Iris pigment epithelial cell (primary cell): ENCODE measurements around the gene RNF225.
A peak's percentile ranks its signal among the peaks of the same experiment; 100 is the strongest.

Experiments used
- DNase-seq: peaks from one replicate; pipeline ENCODE4 v3.0.0-alpha.2; 2011; ENCODE audit warnings: low read depth

Gene RNF225

DNA sequence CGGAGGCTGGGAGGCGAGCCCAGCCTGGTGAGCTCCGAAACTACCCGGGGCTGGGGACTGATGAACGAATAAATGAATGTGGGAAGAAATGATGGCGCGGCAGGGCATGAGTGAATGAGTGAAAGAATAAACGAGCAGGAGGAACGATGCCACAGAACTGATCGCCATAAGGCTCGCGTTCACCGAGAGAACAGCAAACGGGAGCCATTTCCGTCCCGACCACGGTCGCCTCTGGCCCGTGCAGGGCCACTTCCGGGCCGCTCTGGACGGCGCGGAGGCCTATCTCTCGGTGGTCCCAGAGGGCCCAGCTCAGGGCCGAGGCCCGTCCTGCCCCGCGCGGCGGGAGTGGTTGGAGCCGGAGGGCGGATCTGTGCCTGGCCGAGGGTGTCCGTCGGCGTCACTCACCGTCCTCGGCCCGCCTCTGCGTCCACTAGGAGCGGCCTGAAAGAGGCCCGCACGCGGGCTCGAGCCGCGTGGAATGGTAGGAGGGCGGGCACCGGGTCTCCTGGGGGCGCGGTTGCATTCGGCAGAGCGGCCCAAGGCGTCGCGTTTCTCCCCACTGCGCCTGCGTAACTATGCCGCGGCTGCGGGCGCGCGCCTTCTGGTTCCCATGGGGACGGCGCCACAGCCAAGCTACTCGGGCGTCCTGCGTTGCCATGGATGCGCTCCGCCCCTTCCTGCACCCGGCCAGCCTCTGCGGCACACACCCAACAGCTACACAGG, 33.0 kb upstream of the RNF225 start, which contains the start of gene ZNF497:
TSS of gene ZNF497 (minus strand) at position 480 of the 723 bp plus-strand sequence. CDS start 5,116 bp downstream, outside the sequence.
- DNase-seq, result peak; percentile 95

DNA sequence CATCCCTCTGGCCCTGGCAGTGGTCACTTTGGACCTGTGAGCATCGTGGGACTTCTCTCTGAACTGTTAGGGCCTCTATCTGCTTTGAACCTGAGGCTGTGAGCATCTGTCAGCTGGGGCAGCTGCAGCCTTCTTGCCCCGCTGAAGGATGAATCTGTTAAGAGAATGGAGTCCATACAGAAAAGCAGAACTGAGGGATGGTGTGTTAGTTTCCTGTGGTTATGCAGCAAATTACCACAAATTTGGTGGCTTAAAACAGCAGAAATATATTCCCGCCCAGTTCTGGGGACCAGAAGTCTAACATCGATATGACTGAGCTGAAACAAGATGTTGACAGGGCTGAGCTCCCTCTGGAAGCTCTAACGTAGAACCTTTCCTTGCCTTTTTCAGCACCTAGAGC, 31.3 kb upstream of the RNF225 start:
- no peak for DNase-seq

- DNase-seq, result no peak
Observed at GRCh38 chr19:58366585-58367430, 28.6 kb upstream of the RNF225 start.

- DNase-seq, result no peak
Observed at GRCh38 chr19:58367698-58368454, 27.6 kb upstream of the RNF225 start.

DNA sequence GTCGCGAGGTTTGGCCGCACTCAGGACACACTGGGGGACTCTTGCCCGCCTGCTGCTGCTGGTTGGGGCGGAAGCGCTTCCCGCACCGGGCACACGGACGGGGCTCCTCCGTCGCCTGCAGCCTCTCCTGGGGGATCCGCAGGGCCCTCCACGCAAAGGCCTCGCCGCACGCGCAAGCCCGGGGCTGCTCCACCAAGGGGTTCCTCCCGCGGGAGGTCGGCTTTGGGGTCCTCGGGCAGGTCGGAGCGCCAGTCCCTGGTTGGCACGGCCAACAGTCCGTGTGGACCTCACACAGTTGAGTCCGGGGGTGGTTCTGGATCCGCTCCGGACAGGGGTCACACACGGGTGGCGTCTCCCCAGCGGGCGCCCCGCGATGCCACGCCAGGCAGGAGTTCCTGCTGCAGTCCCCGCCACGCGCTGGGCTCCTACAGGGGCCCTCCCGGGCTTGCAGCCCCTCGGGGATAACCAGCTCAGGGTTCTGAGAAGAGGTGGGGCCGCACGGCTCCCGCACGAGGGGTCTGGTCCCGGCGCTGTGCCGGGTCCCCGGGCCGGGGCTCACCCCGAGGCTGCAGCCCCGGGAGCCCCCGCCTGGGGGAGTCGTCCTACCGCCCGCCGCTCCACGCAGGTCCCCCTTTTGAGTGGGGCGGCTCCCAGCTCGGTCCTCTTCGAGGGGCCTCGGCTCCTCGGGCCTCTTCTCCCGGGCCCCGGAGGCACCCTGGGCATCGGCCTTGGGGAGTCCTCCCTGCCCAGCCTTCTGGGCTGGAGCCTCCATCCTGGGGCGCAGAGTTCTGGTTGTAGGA, 26.7 kb upstream of the RNF225 start:
- no peak for DNase-seq

GRCh38 chr19:58372311-58373133, 22.9 kb upstream of the RNF225 start:
- DNase-seq, result no peak

GRCh38 chr19:58374200-58374599, 21.3 kb upstream of the RNF225 start:
- DNase-seq, result peak; percentile 60

- DNase-seq, result peak; percentile 38
Observed at GRCh38 chr19:58376724-58377123, 18.7 kb upstream of the RNF225 start.

- DNase-seq, result no peak
Observed at GRCh38 chr19:58379246-58379645, 16.2 kb upstream of the RNF225 start.

GRCh38 chr19:58380037-58380661, 15.3 kb upstream of the RNF225 start:
- DNase-seq, result no peak

GRCh38 chr19:58380662-58381459, 14.6 kb upstream of the RNF225 start, which contains the start of gene ZNF837:
TSS of gene ZNF837 (minus strand) at chr19:58381030. CDS start at chr19:58369332, 11,698 bp downstream.
- DNase-seq, result peak; percentile 100

DNA sequence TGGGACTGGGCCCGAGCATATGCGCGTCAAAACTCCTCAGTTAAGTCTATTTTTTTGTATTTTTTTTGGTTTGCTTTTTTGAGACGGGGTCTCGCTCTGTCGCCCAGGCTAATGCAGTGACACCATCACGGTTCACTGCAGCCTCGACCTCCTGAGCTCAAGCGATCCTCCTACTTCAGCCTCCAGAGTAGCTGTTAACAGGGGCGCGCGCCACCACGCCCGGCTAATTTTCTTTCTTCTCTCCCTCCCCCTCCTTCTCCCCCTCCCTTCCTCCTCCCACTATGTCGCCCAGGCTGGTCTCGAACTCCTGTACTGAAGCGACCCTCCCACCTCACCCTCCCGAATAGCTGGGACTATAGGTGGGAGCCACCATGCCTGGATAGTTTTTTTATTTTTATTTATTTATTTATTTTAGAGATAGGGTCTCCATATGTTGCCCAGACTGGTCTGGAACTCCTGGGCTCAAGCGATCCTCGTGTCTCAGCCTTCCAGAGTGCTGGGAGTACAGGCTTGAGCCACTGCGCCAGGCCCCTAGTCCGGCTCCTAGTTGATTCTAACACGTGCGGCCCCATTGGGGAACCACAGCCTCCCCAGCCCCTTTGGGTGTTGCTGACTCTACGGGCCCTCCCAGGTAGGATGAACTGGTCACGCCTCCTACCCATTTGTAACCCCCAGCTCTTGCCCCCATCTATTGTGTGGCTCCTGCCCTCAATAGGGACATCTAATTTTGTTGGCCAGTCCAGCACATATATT, 13.8 kb upstream of the RNF225 start:
- DNase-seq, result no peak

DNA sequence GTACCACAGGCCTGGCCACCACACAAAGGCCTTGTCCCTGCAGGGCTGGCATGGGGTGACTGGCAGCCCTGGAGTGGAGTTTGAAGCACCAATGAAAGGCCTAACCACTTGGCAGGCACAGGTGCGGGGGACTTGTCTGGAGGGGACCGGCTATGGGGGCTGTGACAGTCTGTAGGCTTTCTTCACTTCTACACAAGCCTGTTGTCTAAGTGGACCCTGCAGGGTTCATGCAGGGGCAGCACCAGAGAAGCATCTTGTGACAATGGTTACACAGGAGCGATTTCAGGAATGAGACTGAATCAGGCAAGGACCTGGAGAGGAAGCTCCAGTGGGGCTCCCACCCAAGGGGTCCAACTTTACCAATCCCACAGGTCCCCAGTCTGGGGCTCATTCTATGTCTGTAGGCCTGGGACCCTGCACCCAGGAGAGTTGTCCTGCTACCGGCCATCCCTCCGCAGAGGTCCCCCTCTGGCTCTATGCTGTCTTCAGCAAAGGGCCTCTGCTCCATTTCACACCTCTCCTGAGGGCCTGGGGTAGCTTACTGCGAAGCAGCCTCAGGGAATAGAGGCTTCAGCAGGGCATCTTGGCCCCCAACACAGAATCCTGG, 12.4 kb upstream of the RNF225 start:
- DNase-seq, result no peak

GRCh38 chr19:58385313-58385890, 10.1 kb upstream of the RNF225 start:
- no peak for DNase-seq

- DNase-seq, result no peak
Observed at GRCh38 chr19:58385891-58386575, 9.4 kb upstream of the RNF225 start.

GRCh38 chr19:58386576-58387337, 8.7 kb upstream of the RNF225 start, which contains the start of gene RPS5:
TSS of gene RPS5 (plus strand) at chr19:58387269. CDS start at chr19:58388138, 869 bp downstream.
- DNase-seq, result peak; percentile 98
